ENCODE data around the gene EEIG1.

GRCh38 chr9:127968042-127968441, 12.7 kb downstream of the EEIG1 start:
- TF ChIP-seq, protein P1, sequence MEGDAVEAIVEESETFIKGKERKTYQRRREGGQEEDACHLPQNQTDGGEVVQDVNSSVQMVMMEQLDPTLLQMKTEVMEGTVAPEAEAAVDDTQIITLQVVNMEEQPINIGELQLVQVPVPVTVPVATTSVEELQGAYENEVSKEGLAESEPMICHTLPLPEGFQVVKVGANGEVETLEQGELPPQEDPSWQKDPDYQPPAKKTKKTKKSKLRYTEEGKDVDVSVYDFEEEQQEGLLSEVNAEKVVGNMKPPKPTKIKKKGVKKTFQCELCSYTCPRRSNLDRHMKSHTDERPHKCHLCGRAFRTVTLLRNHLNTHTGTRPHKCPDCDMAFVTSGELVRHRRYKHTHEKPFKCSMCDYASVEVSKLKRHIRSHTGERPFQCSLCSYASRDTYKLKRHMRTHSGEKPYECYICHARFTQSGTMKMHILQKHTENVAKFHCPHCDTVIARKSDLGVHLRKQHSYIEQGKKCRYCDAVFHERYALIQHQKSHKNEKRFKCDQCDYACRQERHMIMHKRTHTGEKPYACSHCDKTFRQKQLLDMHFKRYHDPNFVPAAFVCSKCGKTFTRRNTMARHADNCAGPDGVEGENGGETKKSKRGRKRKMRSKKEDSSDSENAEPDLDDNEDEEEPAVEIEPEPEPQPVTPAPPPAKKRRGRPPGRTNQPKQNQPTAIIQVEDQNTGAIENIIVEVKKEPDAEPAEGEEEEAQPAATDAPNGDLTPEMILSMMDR (IDR thresholded peaks at IDR 0.05): no peak
- TF ChIP-seq EZH2 (IDR thresholded peaks at IDR 0.05; ENCODE audit: borderline replicate concordance, insufficient read depth, low read depth, low read length, poor library complexity, severe bottlenecking): no peak

Measured in B cell (primary cell).